SU-DHL-6 (cell line): ENCODE data around the gene DNAI2.

Source experiments
- CTCF ChIP-seq: fragments of 200-600 bp; sonication (generic); IDR thresholded peaks from one replicate; pipeline ENCODE4 v1.5.1; 2017; ENCODE audit warnings: antibody characterized with exemption, mild to moderate bottlenecking, low read length, moderate library complexity; ENCODE audit not compliant: insufficient read depth, poor library complexity, severe bottlenecking
- EZH2phosphoT487 ChIP-seq: fragments of 200-600 bp; sonication (generic), shearing (Covaris generic); conservative IDR thresholded peaks from 2 replicates; pipeline ENCODE4 v1.6.1; 2018; ENCODE audit warnings: mild to moderate bottlenecking, antibody characterized with exemption, low read length, moderate library complexity, mixed read lengths

GRCh38 chr17:74343526-74344284 lies 69.7 kb downstream of the DNAI2 start:
- TF ChIP-seq CTCF (no peak), EZH2phosphoT487 (no peak)
